Occipital lobe (tissue), 3 donors: ENCODE results near the gene ZNF446. TPM values are rescaled to one million over a fixed set of nuclear protein-coding genes. Genes with fewer than 3 reads are reported as not detected.

Experiments
- DNase-seq: peaks from one replicate; lab custom pipeline; 2025; lab: John Stamatoyannopoulos, UW
- small RNA-seq: library from RNA; depleted of rRNA; stranded (forward); fragments of <200 nt; gene quantifications from one replicate; pipeline ENCODE3, GENCODE V24; 2014
- total RNA-seq: library from RNA; depleted of rRNA; stranded (reverse); fragments of >200 nt; gene quantifications from one replicate; pipeline ENCODE4 v1.2.3, GENCODE V29; 2014

The ZNF446 gene
- total RNA-seq, 1 donor from 2014 or later = 7.5 TPM

DNA sequence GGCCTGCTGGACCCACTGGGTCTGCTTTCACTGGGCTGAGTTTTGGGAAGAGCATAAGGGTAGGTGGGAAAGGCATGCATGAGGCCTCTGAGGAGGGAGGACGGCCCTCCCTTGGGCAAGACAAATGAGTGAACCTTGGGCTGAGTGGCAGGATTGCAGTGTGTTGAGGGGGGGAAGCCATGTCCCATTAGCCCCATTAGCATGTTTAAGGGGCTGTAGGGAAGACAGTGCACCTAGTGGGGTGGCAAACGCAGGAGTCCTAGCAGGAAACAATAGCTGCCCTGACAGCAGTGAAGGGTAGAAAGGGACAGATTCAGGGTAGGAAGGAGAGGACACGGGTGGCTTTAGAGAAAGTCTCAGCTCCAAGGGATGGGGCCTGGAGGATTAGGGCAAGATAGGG lies 46.6 kb downstream of the ZNF446 start:
- DNase-seq = no peak

DNA sequence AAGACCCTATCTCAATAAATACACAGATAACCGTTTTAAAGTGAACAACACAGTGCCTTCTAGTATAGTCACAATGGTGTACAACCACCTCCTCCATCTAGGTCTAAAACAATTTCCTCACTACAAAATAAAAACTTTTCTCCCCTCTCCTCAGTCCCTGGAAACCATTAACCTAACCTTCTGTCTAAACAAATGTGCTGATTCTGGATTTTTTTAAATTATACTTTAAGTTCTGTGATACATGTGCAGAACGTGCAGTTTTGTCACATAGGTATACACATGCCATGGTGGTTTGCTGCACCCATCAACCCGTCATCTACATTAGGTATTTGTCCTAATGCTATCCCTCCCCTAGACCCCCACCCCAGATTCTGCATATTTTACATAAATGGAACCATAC lies 53.3 kb downstream of the ZNF446 start:
- DNase-seq = no peak

Small RNA genes within 50 kb of the gene (small RNA-seq; reads per million reads assigned to genes)
- not detected for gene RN7SL693P
- gene RNU6-1337P = not detected

Other genes starting within 250 kb of the ZNF446 start
- gene ZNF544, start 247.4 kb upstream of the ZNF446 start, total RNA-seq = 63.8 TPM
- 17.2 TPM for gene ZNF8, start 197.4 kb upstream of the ZNF446 start, total RNA-seq
- 20.6 TPM for gene ERVK3-1, start 171.0 kb upstream of the ZNF446 start, total RNA-seq
- gene ZSCAN22, start 149.4 kb upstream of the ZNF446 start, total RNA-seq = 3.0 TPM
- 0.94 TPM for gene A1BG, start 122.9 kb upstream of the ZNF446 start, total RNA-seq
- 5.9 TPM for gene ZNF497, start 113.6 kb upstream of the ZNF446 start, total RNA-seq
- 0.94 TPM for gene ZNF837, start 95.3 kb upstream of the ZNF446 start, total RNA-seq
- 1,568 TPM for gene RPS5, start 89.1 kb upstream of the ZNF446 start, total RNA-seq
- not detected for gene RNF225, start 80.7 kb upstream of the ZNF446 start, total RNA-seq
- gene ZNF584, start 67.7 kb upstream of the ZNF446 start, total RNA-seq = 14.3 TPM
- gene ZNF132, start 36.2 kb upstream of the ZNF446 start, total RNA-seq = 21.7 TPM
- gene ZNF324B, start 24.7 kb upstream of the ZNF446 start, total RNA-seq = 18.2 TPM
- 22.9 TPM for gene ZNF324, start 9.3 kb upstream of the ZNF446 start, total RNA-seq
- 4.1 TPM for gene SLC27A5, start 35.6 kb downstream of the ZNF446 start, total RNA-seq
- 5.0 TPM for gene ZBTB45, start 43.5 kb downstream of the ZNF446 start, total RNA-seq
- gene TRIM28, start 67.7 kb downstream of the ZNF446 start, total RNA-seq = 276 TPM
- 47.7 TPM for gene CHMP2A, start 78.8 kb downstream of the ZNF446 start, total RNA-seq
- 45.5 TPM for gene UBE2M, start 82.3 kb downstream of the ZNF446 start, total RNA-seq
- gene MZF1, start 97.0 kb downstream of the ZNF446 start, total RNA-seq = 13.1 TPM